GM12891 (cell line): ENCODE measurements around the gene GRM3.

Source experiments
- PAX5 ChIP-seq: IDR thresholded peaks from 2 replicates; pipeline ENCODE4 v1.6.1; 2011; ENCODE audit warnings: low read length, moderate library complexity, mild to moderate bottlenecking; ENCODE audit not compliant: insufficient read depth, severe bottlenecking
- POLR2A ChIP-seq: IDR thresholded peaks from 2 replicates; pipeline ENCODE4 v1.6.1; 2011; ENCODE audit warnings: low read depth, low read length, control low read depth
- POLR2AphosphoS5 ChIP-seq: IDR thresholded peaks from 2 replicates; pipeline ENCODE4 v1.6.1; 2011; ENCODE audit warnings: low read depth, low read length, control low read depth
- POU2F2 ChIP-seq: IDR thresholded peaks from 2 replicates; pipeline ENCODE4 v1.6.1; 2011; ENCODE audit warnings: low read depth, mild to moderate bottlenecking, control low read depth, low read length, moderate library complexity
- SPI1 ChIP-seq: IDR thresholded peaks from 2 replicates; pipeline ENCODE4 v1.6.1; 2011; ENCODE audit warnings: low read depth, low read length, control low read depth
- TAF1 ChIP-seq: IDR thresholded peaks from 2 replicates; pipeline ENCODE4 v1.6.1; 2011; ENCODE audit warnings: low read depth, low read length, control low read depth

DNA sequence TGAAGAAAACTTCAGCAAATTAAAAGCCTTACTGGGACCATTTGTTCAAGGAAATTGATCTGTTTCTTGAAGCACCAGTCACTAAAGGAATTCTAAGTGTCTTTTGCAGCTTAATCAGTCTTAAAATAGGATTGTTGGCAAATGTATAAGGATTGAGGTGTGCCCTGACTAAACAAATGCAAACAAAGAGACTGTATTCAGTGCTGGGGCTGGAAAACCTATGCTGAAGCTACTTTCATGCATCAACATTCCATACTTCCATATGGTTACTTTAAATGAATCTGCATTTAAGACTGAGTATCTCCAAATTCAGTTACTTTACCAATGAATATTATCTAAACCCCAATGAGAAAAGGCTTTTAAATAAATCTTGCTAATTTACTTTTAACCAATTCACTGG, 232.4 kb downstream of the GRM3 start:
- TF ChIP-seq POLR2A (no peak), POLR2AphosphoS5 (no peak), TAF1 (no peak), SPI1 (no peak), POU2F2 (no peak), PAX5 (no peak)
